Tibial artery (tissue), 4 donors: ENCODE data around the gene VWA1.
"Not testable (repeated sequence)": the region's sequence is repeated elsewhere in the genome, so short reads cannot be mapped to it uniquely, and the experiment has no call there.

Experiments used
- DNase-seq, 2 donors: peaks; one replicate each; pipeline ENCODE4 v3.0.0-alpha.2; 2019
- H3K27ac ChIP-seq, 2 donors: fragments of 200-600 bp; sonication (generic) in 1 of 2; 1 replicate in 1 of 2; 2 replicates in 1 of 2; pipeline ENCODE4 v1.5.1; 2018 to 2019; ENCODE audit warnings: mild to moderate bottlenecking in 1 of 2
- H3K27me3 ChIP-seq, 2 donors: fragments of 200-600 bp; sonication (generic) in 1 of 2; one replicate each; pipeline versions ENCODE4 v1.5.1 to v1.6.0; 2016 to 2019
- H3K36me3 ChIP-seq, 3 donors: fragments of 200-600 bp; sonication (generic) in 2 of 3; one replicate each; pipeline ENCODE4 v1.5.1; 2016 to 2019; ENCODE audit warnings: mild to moderate bottlenecking in 2 of 3
- H3K4me1 ChIP-seq, 4 donors: fragments of 200-600 bp; sonication (generic) in 2 of 4; 1 replicate in 3 of 4; 2 replicates in 1 of 4; pipeline ENCODE4 v1.5.1; 2016 to 2019
- H3K4me3 ChIP-seq, 2 donors: fragments of 200-600 bp; sonication (generic) in 1 of 2; 1 replicate in 1 of 2; 2 replicates in 1 of 2; pipeline ENCODE4 v1.5.1; 2018 to 2019; ENCODE audit warnings: mild to moderate bottlenecking in 2 of 2
- H3K9me3 ChIP-seq, 3 donors: fragments of 200-600 bp; sonication (generic) in 1 of 3; one replicate each; pipeline ENCODE4 v1.5.1; 2016 to 2019
- intact Hi-C: fragments of 100-400 bp; cut with DNase I; formaldehyde crosslinking; loops from one replicate; pipeline ENCODE4 v1.15.0; 2023; ENCODE audit warnings: low total_unique reads
- TF ChIP-seq, protein P1 (sequence below), 2 experiments: fragments of 200-600 bp in 1 of 2; fragments of 450-650 bp in 1 of 2; IDR thresholded peaks; one replicate each; pipeline ENCODE4 v1.5.1; 2017 to 2019; ENCODE audit warnings: antibody characterized with exemption in 2 of 2, mild to moderate bottlenecking in 1 of 2, moderate library complexity in 1 of 2

Gene VWA1

DNA sequence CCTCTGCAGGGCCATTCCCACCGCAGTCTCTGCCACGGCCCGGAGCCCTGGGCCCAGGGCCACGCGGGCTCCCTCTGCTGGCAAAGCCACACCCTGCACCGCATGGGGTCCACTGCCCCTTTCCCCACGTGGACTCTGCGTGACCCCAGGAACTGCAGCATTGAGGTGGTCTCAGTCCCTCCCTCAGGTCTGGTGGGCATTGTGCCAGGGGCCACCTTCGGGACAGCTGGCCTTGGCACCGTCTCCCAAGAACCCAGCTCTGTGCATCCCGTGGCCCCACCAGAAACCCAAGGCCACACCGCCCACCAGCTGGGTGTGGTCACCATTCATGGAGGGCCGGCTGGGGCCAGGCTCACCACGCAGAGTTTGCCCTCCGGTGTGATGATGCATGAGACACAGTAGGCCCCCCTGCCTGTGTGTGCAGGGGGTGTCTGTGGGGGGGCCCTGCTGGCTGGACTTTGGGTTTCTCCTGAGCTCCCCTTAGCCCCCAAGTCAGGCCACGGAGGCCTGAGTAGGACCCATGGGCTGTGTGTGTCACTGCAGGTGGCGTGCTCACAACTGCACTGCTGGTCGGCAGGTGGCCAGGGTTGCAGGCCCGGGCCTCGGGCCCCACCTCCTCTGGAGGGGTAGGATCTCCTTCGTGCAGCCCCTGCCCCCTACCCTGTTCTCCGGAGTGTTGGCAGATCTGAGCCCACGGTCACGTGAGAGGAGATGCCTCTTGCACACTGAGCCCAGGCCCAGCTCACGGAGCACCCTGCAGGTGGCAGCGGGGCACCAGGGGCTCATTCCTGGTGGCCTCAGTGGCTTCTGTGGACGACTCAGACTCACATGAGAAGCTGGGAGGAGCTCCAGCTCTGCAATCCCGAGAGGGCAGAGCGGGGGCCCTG, 5.8 kb downstream of the VWA1 start:
- Histone ChIP-seq H3K9me3 (no peaks in the 10 kb centered on the region), H3K36me3 (peaks cover 0 to 14% (median 0%) of the 10 kb centered on the region in 3 donors), H3K27me3 (peaks cover 0 to 30% of the 10 kb centered on the region in 2 donors), H3K4me1 (peaks cover 0 to 41% (median 8%) of the 10 kb centered on the region in 4 donors), H3K27ac (no peak overlapping the region), H3K4me3 (no peak overlapping the region)
- intact Hi-C loops, result loop anchor here (5.0 kb wide), 1 partner anchor 39 kb away; no protein-coding TSS in a partner anchor
- peak in 1 of 2 donors; percentile 69 for DNase-seq
- TF ChIP-seq, protein P1, sequence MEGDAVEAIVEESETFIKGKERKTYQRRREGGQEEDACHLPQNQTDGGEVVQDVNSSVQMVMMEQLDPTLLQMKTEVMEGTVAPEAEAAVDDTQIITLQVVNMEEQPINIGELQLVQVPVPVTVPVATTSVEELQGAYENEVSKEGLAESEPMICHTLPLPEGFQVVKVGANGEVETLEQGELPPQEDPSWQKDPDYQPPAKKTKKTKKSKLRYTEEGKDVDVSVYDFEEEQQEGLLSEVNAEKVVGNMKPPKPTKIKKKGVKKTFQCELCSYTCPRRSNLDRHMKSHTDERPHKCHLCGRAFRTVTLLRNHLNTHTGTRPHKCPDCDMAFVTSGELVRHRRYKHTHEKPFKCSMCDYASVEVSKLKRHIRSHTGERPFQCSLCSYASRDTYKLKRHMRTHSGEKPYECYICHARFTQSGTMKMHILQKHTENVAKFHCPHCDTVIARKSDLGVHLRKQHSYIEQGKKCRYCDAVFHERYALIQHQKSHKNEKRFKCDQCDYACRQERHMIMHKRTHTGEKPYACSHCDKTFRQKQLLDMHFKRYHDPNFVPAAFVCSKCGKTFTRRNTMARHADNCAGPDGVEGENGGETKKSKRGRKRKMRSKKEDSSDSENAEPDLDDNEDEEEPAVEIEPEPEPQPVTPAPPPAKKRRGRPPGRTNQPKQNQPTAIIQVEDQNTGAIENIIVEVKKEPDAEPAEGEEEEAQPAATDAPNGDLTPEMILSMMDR (IDR thresholded peaks at IDR 0.05), result peak; percentile 66 to 79

DNA sequence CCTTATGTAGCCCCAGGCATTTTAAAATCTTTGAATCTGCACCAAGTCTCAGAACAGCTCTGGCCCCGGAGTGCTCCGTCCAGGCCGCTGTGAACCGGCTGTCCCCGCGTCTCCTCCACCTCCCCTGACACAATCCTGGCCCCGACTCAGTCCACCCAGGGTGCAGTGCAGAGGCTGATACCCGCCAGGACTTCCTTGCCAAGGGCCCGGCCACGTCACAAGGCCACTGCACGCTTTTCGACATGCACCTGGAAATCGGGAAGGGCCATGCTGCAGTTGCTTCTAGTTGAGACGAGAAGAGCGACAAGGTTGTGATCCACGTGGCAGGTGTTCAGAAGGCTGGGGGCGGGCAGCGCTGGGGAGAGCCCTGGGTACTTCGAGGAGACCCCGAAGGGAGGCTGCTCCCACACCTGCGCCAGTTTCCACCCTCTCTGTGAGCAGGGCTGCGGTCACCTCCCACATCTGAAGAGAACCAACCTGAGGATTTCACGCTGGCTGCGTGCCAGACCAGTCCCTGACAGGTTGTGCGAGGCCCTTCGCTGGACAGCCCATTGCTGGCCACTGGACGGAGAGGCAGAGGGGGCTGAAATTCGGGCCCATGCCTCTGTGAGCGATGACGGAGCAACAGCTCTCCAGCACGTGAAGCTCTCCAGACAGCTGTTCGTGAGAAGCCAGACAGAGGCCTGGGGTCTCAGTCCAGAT, 6.7 kb downstream of the VWA1 start:
- H3K4me1 ChIP-seq, result peaks cover 0 to 31% (median 3%) of the 10 kb centered on the region in 4 donors
- no peak overlapping the region for H3K4me3 ChIP-seq
- peaks cover 0 to 14% (median 0%) of the 10 kb centered on the region in 3 donors for H3K36me3 ChIP-seq
- DNase-seq, result peak in 1 of 2 donors; percentile 59
- H3K27ac ChIP-seq, result no peak overlapping the region
- TF ChIP-seq, protein P1 (IDR thresholded peaks at IDR 0.05), result no peak
- H3K27me3 ChIP-seq, result peaks cover 0 to 21% of the 10 kb centered on the region in 2 donors
- intact Hi-C loops, result loop anchor here (5.0 kb wide), 1 partner anchor 40 kb away; no protein-coding TSS in a partner anchor
- no peaks in the 10 kb centered on the region for H3K9me3 ChIP-seq

DNA sequence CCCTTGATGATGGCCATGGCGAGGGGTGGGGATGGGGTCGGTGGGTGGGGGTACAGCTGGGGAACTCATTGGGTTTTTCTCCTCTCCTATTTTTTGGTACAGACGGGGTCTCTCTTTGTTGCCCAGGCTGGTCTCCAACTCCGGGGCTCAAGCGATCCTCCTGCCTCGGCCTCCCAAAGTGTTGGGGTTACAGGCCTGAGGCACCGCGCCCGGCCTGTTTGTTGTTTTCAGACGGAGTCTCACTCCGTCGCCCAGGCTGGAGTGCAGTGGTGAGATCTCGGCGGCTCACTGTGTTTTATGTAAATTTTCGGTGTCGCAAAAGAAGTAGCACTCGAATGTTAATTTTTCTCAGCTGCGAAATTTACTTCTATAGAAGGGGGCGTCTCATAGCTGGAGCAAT, 11.1 kb downstream of the VWA1 start:
- H3K4me3 ChIP-seq, H3K27ac ChIP-seq, H3K36me3 ChIP-seq, H3K9me3 ChIP-seq, H3K27me3 ChIP-seq, intact Hi-C loops, H3K4me1 ChIP-seq, DNase-seq: not testable (repeated sequence)

DNA sequence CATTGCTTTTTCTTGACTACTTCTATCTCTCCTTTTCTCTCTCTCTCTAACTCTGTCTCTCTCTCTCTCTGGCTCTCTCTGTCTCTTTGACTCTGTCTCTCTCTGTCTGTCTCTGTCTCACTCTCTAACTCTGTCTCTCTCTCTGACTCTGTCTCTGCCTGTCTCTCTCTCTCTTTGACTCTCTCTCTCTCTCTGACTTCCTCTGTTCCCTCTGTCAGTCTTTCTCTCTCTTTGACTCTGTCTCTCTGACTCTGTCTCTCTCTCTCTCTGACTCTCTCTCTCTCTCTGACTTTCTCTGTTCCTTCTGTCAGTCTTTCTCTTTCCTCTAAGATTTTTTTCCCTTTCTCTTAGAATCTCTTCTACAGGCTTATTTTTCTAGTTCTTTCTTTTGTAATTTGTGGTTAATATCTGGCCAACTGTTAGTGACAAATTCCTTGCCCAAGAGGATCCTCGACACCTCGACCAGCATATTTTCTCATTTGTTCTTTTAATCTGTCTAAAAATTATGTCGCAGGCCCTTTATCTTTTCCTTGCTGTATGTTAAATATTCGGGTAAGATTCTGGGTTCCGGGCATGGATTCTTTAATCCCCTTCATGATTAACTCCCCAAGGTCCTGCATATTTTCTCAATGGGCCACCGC, 13.7 kb downstream of the VWA1 start, which contains the start of gene ATAD3C:
Gene ATAD3C (plus strand): TSS at position 591 of the 641 bp plus-strand sequence. CDS start 995 bp downstream, outside the sequence.
- Histone ChIP-seq H3K36me3 (no peaks in the 10 kb centered on the region), H3K9me3 (no peaks in the 10 kb centered on the region), H3K27me3 (peaks cover 0 to 2% of the 10 kb centered on the region in 2 donors), H3K4me1 (no peaks in the 10 kb centered on the region), H3K4me3 (no peak within 1 kb of the TSS), H3K27ac (no peak within 1 kb of the TSS)
- DNase-seq, result no peak
- intact Hi-C loops, result no loop called here
- TF ChIP-seq, protein P1 (IDR thresholded peaks at IDR 0.05), result no peak

DNA sequence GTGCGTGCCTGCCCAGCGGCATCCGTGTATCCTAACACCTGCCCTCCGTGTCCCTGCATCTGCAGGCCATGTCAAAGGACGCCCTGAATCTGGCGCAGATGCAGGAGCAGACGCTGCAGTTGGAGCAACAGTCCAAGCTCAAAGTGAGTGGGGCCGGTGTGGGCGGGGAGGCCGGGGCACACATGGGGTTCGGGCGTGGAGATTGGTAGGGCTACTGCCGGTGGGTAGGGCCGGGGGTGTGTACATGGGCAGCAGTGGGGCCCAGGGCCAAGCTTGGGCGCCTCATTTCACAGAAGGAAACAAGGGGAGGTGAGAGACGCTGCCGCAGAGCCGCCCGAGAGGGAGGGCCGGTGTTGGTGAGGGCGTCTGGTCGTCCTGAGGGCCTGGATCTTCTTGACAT, 15.1 kb downstream of the VWA1 start:
- intact Hi-C loops, H3K4me1 ChIP-seq, H3K27ac ChIP-seq: not testable (repeated sequence)

DNA sequence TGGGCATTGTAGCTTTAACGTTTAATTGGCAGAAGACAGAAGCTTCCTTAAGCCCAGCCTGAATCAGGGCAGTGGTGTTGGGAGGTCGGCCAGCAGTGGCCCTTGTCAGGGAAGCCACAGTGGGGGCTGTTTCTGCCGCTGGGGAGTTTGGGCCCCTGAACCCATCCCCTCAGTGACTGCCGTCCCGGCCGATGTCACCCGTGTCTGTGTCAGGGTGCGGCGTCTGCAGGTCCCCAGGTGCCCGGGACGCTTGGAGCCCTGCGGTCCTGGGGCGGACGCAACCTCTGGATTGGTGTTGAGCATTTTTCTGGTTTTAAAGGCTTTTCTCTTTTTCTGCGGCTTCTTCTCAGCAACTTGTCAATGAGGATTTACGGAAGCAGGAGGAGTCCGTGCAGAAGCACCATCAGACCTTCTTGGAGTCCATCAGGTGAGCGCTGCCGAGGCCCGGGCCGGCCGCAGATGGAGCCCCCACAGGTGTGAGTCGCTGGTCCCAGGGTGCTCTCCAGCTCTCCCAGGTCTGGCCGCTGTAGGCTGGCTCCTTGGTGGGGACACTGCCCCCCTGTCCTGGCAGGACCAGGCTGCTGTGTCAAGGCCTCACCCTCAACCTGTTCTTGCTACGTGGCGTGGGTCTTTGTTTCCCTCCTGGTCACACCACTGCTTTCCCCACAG, 16.3 kb downstream of the VWA1 start:
- Histone ChIP-seq H3K36me3 (no peaks in the 10 kb centered on the region), H3K4me1 (no peaks in the 10 kb centered on the region), H3K9me3 (no peaks in the 10 kb centered on the region), H3K27me3 (peaks cover 0 to 2% of the 10 kb centered on the region in 2 donors), H3K27ac (no peak overlapping the region), H3K4me3 (no peak overlapping the region)
- intact Hi-C loops, result no loop called here
- TF ChIP-seq, protein P1 (IDR thresholded peaks at IDR 0.05), result no peak
- no peak for DNase-seq

More for the DNA sequence above, 15.1 kb downstream of the VWA1 start:
- not testable (repeated sequence) for H3K4me3 ChIP-seq, H3K9me3 ChIP-seq, H3K36me3 ChIP-seq, H3K27me3 ChIP-seq, DNase-seq

DNA sequence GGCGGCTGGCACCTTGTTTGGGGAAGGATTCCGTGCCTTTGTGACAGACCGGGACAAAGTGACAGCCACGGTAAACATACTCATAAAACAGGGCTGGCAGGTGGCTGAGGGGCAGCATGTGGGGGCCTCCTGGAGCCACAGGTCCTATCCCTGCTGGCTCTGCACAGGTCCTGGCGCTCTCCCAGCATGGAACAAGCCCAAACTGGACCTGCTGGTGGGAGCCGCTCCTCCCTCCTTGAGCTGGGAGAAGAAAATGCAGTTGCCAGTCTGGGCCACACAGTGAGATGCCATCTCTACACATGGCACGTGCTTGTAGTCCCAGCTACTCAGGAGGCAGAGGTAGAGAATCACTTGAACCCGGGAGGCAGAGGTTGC, 16.9 kb downstream of the VWA1 start:
- H3K4me3 ChIP-seq, H3K36me3 ChIP-seq, H3K27ac ChIP-seq, H3K27me3 ChIP-seq, H3K9me3 ChIP-seq, intact Hi-C loops, H3K4me1 ChIP-seq, DNase-seq: not testable (repeated sequence)
